Activated CD8-positive, alpha-beta memory T cell treated with anti-CD3 and anti-CD28 coated beads, Interleukin-2, amount 50 U/mL, for 4 hours (primary cell): ENCODE results near the gene ANAPC4.

ENCODE experiments used
- DNase-seq: peaks from one replicate; pipeline ENCODE4 v3.0.0-alpha.2; 2020

ANAPC4 gene

GRCh38 chr4:25433966-25434827 lies 57.1 kb downstream of the ANAPC4 start:
- no peak for DNase-seq

- no peak for DNase-seq
Measured at GRCh38 chr4:25437926-25438325, 60.9 kb downstream of the ANAPC4 start.

- DNase-seq = peak; percentile 30
Measured at GRCh38 chr4:25439918-25440477, 62.9 kb downstream of the ANAPC4 start.

GRCh38 chr4:25440478-25441030 lies 63.5 kb downstream of the ANAPC4 start:
- no peak for DNase-seq

- DNase-seq = no peak
Measured at GRCh38 chr4:25441519-25442117, 64.6 kb downstream of the ANAPC4 start.

- no peak for DNase-seq
Measured at GRCh38 chr4:25442863-25443307, 65.8 kb downstream of the ANAPC4 start.

GRCh38 chr4:25443851-25444250 lies 66.8 kb downstream of the ANAPC4 start:
- DNase-seq = no peak

GRCh38 chr4:25446611-25447010 lies 69.5 kb downstream of the ANAPC4 start:
- no peak for DNase-seq

- no peak for DNase-seq
Measured at GRCh38 chr4:25448379-25449109, 71.5 kb downstream of the ANAPC4 start.

GRCh38 chr4:25449270-25449669 lies 72.2 kb downstream of the ANAPC4 start:
- no peak for DNase-seq

GRCh38 chr4:25449688-25450087 lies 72.6 kb downstream of the ANAPC4 start:
- DNase-seq = no peak

- DNase-seq = no peak
Measured at GRCh38 chr4:25450491-25450901, 73.4 kb downstream of the ANAPC4 start.

- DNase-seq = no peak
Measured at GRCh38 chr4:25451676-25452075, 74.6 kb downstream of the ANAPC4 start.

- DNase-seq = no peak
Measured at GRCh38 chr4:25452081-25452480, 75.0 kb downstream of the ANAPC4 start.

- DNase-seq = no peak
Measured at GRCh38 chr4:25454476-25454875, 77.4 kb downstream of the ANAPC4 start.

- DNase-seq = no peak
Measured at GRCh38 chr4:25457053-25457715, 80.1 kb downstream of the ANAPC4 start.

GRCh38 chr4:25466966-25467697 lies 90.1 kb downstream of the ANAPC4 start:
- no peak for DNase-seq

- DNase-seq = no peak
Measured at GRCh38 chr4:25467843-25468242, 90.8 kb downstream of the ANAPC4 start.
